SW480 (cell line): ENCODE results near the gene RFX2.
A peak's percentile ranks its signal among the peaks of the same experiment; 100 is the strongest.
"Not testable (repeated sequence)": the region's sequence is repeated elsewhere in the genome, so short reads cannot be mapped to it uniquely, and the experiment has no call there.

Source experiments
- DNase-seq: peaks from one replicate; pipeline ENCODE4 v3.0.0-alpha.2; 2016; ENCODE audit warnings: low spot score

RFX2 gene

GRCh38 chr19:6110360-6110977 lies at the start of gene RFX2:
Gene RFX2 (minus strand): TSS chr19:6110500. CDS start chr19:6047496, 63,004 bp downstream.
- DNase-seq: peak; percentile 97

- no peak for DNase-seq
Measured at GRCh38 chr19:6156033-6156432, 45.7 kb upstream of the RFX2 start.

- no peak for DNase-seq
Measured at GRCh38 chr19:6150289-6150688, 40.0 kb upstream of the RFX2 start.

- no peak for DNase-seq
Measured at GRCh38 chr19:6141217-6141616, 30.9 kb upstream of the RFX2 start.

- no peak for DNase-seq
Measured at GRCh38 chr19:6138511-6138910, 28.2 kb upstream of the RFX2 start.

- no peak for DNase-seq
Measured at GRCh38 chr19:6138066-6138465, 27.8 kb upstream of the RFX2 start.

- DNase-seq: no peak
Measured at GRCh38 chr19:6133231-6133630, 22.9 kb upstream of the RFX2 start.

- no peak for DNase-seq
Measured at GRCh38 chr19:6132482-6132881, 22.2 kb upstream of the RFX2 start.

- DNase-seq: no peak
Measured at GRCh38 chr19:6127716-6128335, 17.5 kb upstream of the RFX2 start.

GRCh38 chr19:6126335-6126974 lies 16.2 kb upstream of the RFX2 start:
- DNase-seq: peak; percentile 74

- peak; percentile 84 for DNase-seq
Measured at GRCh38 chr19:6125571-6125989, 15.3 kb upstream of the RFX2 start.

GRCh38 chr19:6119031-6119430 lies 8.7 kb upstream of the RFX2 start:
- DNase-seq: no peak

- no peak for DNase-seq
Measured at GRCh38 chr19:6118043-6118442, 7.7 kb upstream of the RFX2 start.

- no peak for DNase-seq
Measured at GRCh38 chr19:6117534-6117933, 7.2 kb upstream of the RFX2 start.

- DNase-seq: no peak
Measured at GRCh38 chr19:6116749-6117430, 6.6 kb upstream of the RFX2 start.

- no peak for DNase-seq
Measured at GRCh38 chr19:6115992-6116391, 5.7 kb upstream of the RFX2 start.

- no peak for DNase-seq
Measured at GRCh38 chr19:6113616-6114188, 3.4 kb upstream of the RFX2 start.

- no peak for DNase-seq
Measured at GRCh38 chr19:6109947-6110346, 353 bp downstream of the RFX2 start.

GRCh38 chr19:6108721-6109633 lies 1.3 kb downstream of the RFX2 start:
- peak; percentile 38 for DNase-seq

- not testable (repeated sequence) for DNase-seq
Measured at GRCh38 chr19:6106643-6107294, 3.5 kb downstream of the RFX2 start.

GRCh38 chr19:6105444-6105843 lies 4.9 kb downstream of the RFX2 start:
- DNase-seq: no peak
